ENCODE results near the gene NLRP14.

The NLRP14 gene

GRCh38 chr11:7050191-7050590 is 29.9 kb downstream of the NLRP14 start:
- TF ChIP-seq, protein P1, sequence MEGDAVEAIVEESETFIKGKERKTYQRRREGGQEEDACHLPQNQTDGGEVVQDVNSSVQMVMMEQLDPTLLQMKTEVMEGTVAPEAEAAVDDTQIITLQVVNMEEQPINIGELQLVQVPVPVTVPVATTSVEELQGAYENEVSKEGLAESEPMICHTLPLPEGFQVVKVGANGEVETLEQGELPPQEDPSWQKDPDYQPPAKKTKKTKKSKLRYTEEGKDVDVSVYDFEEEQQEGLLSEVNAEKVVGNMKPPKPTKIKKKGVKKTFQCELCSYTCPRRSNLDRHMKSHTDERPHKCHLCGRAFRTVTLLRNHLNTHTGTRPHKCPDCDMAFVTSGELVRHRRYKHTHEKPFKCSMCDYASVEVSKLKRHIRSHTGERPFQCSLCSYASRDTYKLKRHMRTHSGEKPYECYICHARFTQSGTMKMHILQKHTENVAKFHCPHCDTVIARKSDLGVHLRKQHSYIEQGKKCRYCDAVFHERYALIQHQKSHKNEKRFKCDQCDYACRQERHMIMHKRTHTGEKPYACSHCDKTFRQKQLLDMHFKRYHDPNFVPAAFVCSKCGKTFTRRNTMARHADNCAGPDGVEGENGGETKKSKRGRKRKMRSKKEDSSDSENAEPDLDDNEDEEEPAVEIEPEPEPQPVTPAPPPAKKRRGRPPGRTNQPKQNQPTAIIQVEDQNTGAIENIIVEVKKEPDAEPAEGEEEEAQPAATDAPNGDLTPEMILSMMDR (IDR thresholded peaks at IDR 0.05), result no peak
- no peak overlapping the region for H3K27ac ChIP-seq
- no peak overlapping the region for H3K4me3 ChIP-seq
- DNase-seq (ENCODE audit: low spot score), result no peak

- Histone ChIP-seq H3K4me3 (no peak overlapping the region), H3K27ac (no peak overlapping the region)
- TF ChIP-seq, protein P1 (IDR thresholded peaks at IDR 0.05), result no peak
- no peak for DNase-seq (ENCODE audit: low spot score)
Measured at GRCh38 chr11:7056828-7057513, 36.7 kb downstream of the NLRP14 start.

GRCh38 chr11:7057641-7058040 is 37.4 kb downstream of the NLRP14 start:
- TF ChIP-seq, protein P1 (IDR thresholded peaks at IDR 0.05), result no peak
- no peak for DNase-seq (ENCODE audit: low spot score)
- Histone ChIP-seq H3K4me3 (no peak overlapping the region), H3K27ac (no peak overlapping the region)

DNA sequence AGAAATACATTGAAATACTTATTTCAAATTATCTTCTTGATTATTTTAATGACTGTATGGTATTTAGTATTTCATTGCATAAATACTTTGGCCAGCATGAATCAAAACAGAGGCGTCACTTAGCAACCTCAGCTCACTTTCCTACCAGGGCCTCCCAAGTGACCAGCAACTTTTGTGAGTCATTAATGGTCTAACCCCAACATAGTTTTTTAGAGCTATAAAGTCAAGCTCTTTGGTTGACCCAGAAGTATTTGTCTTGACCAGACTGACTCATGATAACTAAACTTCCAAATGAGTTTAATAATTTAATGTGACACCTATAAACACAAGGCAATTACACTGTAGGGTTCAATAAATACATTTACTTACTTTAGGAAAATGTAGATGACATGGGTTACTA is 40.6 kb downstream of the NLRP14 start:
- DNase-seq (ENCODE audit: low spot score), result no peak
- H3K4me3 ChIP-seq, result no peak overlapping the region
- TF ChIP-seq, protein P1 (IDR thresholded peaks at IDR 0.05), result no peak
- no peak overlapping the region for H3K27ac ChIP-seq

DNA sequence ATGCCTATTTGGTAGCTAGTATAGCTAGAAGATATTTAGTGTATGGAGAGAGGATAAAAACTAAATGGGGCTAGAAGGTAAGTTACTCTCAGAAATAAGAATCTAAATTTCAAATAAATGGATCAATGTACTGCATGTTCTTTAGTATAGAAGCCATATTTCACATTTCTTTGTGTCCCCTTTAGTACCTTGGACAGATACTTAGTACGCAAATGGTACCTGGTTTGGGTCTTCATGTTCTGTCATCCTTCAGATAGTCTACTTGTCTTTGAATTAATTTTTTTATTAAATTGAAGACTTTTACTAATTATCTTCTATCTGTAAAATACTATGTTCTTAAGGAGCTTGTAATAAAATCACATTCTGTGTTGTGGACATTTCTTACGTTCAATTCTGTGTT is 42.3 kb downstream of the NLRP14 start:
- Histone ChIP-seq H3K4me3 (no peak overlapping the region), H3K27ac (no peak overlapping the region)
- TF ChIP-seq, protein P1 (IDR thresholded peaks at IDR 0.05), result no peak
- no peak for DNase-seq (ENCODE audit: low spot score)

DNA sequence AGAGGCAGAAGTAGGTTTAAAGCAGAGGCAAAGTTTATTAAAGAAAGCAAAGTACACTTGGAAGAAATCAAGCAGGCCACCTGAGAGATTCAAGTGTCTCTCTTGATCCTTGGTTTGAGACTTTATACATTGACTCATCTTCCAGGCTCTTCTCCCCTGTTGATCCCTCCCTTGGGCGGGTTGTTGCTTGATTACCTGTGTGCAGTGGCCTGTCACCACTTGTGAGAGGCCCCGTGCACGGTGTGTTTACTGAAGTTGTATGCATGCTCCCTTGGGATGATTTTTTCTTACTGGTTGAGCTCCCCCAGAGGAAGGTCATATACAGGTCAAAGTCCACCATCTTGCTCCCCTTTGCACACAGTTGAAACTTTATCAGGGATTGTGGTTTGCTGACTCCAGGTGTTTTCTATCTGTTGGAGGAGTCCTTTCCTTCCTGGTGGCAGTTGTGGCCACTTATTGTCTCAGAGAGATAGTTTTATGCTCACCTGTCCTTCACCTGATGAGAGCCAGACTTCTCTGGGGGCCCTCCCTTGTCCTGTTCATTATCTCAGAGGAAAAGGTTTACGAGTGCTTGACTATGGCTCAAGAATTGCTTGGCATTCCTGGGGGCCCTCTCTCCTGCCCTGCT is 52.2 kb downstream of the NLRP14 start:
- DNase-seq (ENCODE audit: low spot score), result no peak
- no peak overlapping the region for H3K27ac ChIP-seq
- TF ChIP-seq, protein P1 (IDR thresholded peaks at IDR 0.05), result no peak
- H3K4me3 ChIP-seq, result no peak overlapping the region

DNA sequence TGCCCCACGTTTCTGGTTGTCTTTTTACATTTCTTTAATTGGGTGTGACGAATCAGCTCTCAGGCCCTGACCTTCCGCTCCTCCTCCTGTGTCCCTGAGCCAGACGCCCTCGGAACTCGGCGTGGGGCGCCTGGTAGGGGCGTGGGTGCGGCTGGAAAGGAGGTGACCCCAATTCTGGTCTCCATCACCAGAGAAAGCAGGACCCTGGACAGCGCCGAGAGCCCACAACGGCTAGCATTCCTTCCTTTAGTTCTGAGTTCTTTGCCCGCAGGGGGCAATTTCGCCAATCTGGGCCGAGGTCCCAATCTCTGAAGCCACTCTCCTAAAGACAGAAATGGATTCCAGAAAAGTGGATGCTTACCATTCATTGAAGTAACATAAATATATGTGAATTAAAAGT is 56.8 kb downstream of the NLRP14 start:
- TF ChIP-seq, protein P1 (IDR thresholded peaks at IDR 0.05), result no peak
- DNase-seq (ENCODE audit: low spot score), result no peak
- no peak overlapping the region for H3K4me3 ChIP-seq
- no peak overlapping the region for H3K27ac ChIP-seq

All from coronary artery (tissue), 2 donors.